DND-41 (cell line): ENCODE results near the gene ADAMTS9.

Experiments
- EZH2 ChIP-seq: IDR thresholded peaks from 3 replicates; pipeline ENCODE4 v1.6.1; 2012; ENCODE audit warnings: borderline replicate concordance, low read depth, mild to moderate bottlenecking, moderate library complexity, low read length, inconsistent platforms; ENCODE audit not compliant: severe bottlenecking
- TF ChIP-seq, protein P1 (sequence below): IDR thresholded peaks from 2 replicates; pipeline ENCODE4 v1.5.1; 2012; ENCODE audit warnings: borderline replicate concordance, low read length, moderate library complexity, mild to moderate bottlenecking; ENCODE audit not compliant: poor library complexity, severe bottlenecking; ENCODE audit errors: extremely low read depth

DNA sequence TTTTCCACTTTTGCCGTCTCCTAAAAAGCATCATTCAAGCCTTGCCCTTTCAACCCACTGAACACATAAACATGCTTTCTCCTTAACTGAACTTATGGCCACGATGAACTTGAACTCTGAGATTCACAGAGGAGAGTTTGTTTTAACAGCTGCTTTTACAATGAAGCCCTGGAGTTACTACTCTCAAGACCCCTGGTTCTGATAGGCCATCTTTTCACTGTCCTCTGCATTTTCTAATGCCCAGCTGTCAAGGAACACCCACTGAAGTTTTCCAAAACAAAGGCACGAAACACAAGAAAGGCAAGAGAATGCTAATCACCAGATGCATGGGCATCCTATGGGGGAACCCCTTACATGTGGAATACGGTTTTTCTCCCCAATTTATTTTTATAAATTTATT, 100.8 kb downstream of the ADAMTS9 start:
- TF ChIP-seq, protein P1, sequence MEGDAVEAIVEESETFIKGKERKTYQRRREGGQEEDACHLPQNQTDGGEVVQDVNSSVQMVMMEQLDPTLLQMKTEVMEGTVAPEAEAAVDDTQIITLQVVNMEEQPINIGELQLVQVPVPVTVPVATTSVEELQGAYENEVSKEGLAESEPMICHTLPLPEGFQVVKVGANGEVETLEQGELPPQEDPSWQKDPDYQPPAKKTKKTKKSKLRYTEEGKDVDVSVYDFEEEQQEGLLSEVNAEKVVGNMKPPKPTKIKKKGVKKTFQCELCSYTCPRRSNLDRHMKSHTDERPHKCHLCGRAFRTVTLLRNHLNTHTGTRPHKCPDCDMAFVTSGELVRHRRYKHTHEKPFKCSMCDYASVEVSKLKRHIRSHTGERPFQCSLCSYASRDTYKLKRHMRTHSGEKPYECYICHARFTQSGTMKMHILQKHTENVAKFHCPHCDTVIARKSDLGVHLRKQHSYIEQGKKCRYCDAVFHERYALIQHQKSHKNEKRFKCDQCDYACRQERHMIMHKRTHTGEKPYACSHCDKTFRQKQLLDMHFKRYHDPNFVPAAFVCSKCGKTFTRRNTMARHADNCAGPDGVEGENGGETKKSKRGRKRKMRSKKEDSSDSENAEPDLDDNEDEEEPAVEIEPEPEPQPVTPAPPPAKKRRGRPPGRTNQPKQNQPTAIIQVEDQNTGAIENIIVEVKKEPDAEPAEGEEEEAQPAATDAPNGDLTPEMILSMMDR, result no peak
- no peak for TF ChIP-seq EZH2
